A673 (cell line): ENCODE measurements around the gene CLIC5. TPM values are rescaled to one million over a fixed set of nuclear protein-coding genes. Genes with fewer than 3 reads are reported as not detected.

ENCODE experiments used
- BruUV-seq: library from RNA; stranded (reverse); fragments of 400-500 nt; replicated peaks from 2 replicates; lab custom pipeline; 2021; lab: Mats Ljungman, UMichigan
- CTCF ChIA-PET: fragments of 300-600 bp; sonication (Branson Sonifier 250); formaldehyde crosslinking; loops from one replicate; lab custom pipeline; 2022; ENCODE audit warnings: antibody characterized with exemption; lab: Charles Lee
- POLR2A ChIA-PET: fragments of 300-600 bp; sonication (Branson Sonifier 250); formaldehyde crosslinking; loops from one replicate; lab custom pipeline; 2022; ENCODE audit warnings: antibody characterized with exemption; ENCODE audit not compliant: low non-redundant PET; lab: Charles Lee
- DNase-seq: peaks from one replicate; pipeline ENCODE4 v3.0.0-alpha.2; 2015; ENCODE audit warnings: low spot score
- H3K27ac ChIP-seq: fragments of 200-600 bp; sonication (generic); 2 replicates; pipeline ENCODE4 v1.5.1; 2016; ENCODE audit warnings: mixed run types, low read depth, mild to moderate bottlenecking, mixed read lengths, antibody characterized with exemption, low read length; ENCODE audit not compliant: poor library complexity, severe bottlenecking
- H3K27me3 ChIP-seq: fragments of 200-600 bp; sonication (generic); replicated peaks from 2 replicates; pipeline ENCODE4 v1.6.1; 2017; ENCODE audit warnings: mixed run types, low read depth, mild to moderate bottlenecking, mixed read lengths, antibody characterized with exemption, low read length; ENCODE audit not compliant: insufficient read depth, poor library complexity
- H3K36me3 ChIP-seq: fragments of 200-600 bp; sonication (generic); 2 replicates; pipeline ENCODE4 v1.6.1; 2016; ENCODE audit warnings: mixed run types, mild to moderate bottlenecking, mixed read lengths, antibody characterized with exemption, low read length; ENCODE audit not compliant: insufficient read depth, poor library complexity, severe bottlenecking
- H3K4me1 ChIP-seq: fragments of 200-600 bp; sonication (generic); 2 replicates; pipeline ENCODE4 v1.6.1; 2017; ENCODE audit warnings: mixed run types, mild to moderate bottlenecking, mixed read lengths, antibody characterized with exemption, low read length; ENCODE audit not compliant: insufficient read depth, poor library complexity, severe bottlenecking
- H3K4me3 ChIP-seq: fragments of 200-600 bp; sonication (generic); 2 replicates; pipeline ENCODE4 v1.5.1; 2016; ENCODE audit warnings: low read depth, mixed run types, mild to moderate bottlenecking, mixed read lengths, low read length; ENCODE audit not compliant: poor library complexity, severe bottlenecking
- H3K9me3 ChIP-seq: fragments of 200-600 bp; sonication (generic); 2 replicates; pipeline ENCODE4 v1.6.1; 2016; ENCODE audit warnings: mixed run types, low read depth, mild to moderate bottlenecking, mixed read lengths, antibody characterized with exemption, low read length; ENCODE audit not compliant: poor library complexity, severe bottlenecking
- EZH2 ChIP-seq: fragments of 200-600 bp; sonication (generic); IDR thresholded peaks from 2 replicates; pipeline ENCODE4 v1.6.1; 2017; ENCODE audit warnings: borderline replicate concordance, low read depth, mild to moderate bottlenecking, mixed read lengths, antibody characterized with exemption, low read length; ENCODE audit not compliant: poor library complexity, severe bottlenecking
- intact Hi-C: fragments of 100-400 bp; cut with micrococcal nuclease; formaldehyde crosslinking; loops from one replicate; pipeline ENCODE4 v1.10.0; 2022; ENCODE audit not compliant: unreplicated experiment
- total RNA-seq: library from RNA; stranded (reverse); gene quantifications from 2 replicates; pipeline ENCODE4 v1.2.3, GENCODE V29; 2021
- TF ChIP-seq, protein P1 (sequence below): fragments of 300-800, 200-600 bp; sonication (generic); conservative IDR thresholded peaks from 2 replicates; pipeline ENCODE4 v1.5.1; 2017; ENCODE audit warnings: low read depth, mild to moderate bottlenecking, antibody characterized with exemption, low read length, moderate library complexity, mixed read lengths

Gene CLIC5
- total RNA-seq, 1 experiment from 2014 or later, result not detected

DNA sequence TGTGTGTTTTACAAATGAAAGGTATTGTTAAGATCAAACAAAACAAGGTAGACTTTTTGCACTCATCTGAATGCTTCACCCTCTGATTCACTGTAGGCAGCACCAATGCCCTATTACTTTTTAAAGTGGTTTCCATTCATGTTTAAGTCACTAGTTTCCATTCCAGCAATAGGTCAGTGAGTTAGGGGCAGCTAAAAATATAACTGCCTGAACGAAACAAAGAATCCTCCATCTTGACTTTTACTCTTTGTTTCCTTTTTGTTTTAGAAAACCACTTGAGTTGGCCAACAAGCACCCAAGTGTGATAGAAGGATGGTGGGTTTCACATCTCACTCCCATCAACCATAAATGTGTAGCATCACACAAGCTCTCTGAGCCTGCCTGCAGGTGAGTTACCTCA is 25.5 kb downstream of the CLIC5 start:
- no peak overlapping the region for H3K4me3 ChIP-seq
- BruUV-seq, result no TSS peak
- CTCF ChIA-PET, result no interaction called here

DNA sequence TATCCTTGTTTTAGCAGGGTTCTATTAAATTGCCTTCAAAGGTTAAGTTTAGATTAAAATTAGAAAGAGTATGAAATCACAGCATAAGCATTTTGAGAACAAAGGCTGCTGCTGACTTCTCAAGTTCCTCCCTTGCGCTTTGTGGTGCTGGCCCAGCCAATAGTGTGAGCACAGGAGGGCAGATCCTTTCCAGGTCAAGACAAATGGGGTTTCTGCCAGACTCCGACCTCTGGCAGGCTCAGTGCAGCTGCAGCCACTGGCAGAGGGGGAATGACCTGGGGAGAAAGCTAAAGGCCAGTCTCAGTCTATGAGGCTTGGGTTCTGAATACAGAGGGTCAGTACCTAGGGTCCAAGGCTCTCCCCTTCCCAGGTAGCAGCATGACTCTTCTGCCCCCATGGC is 27.0 kb downstream of the CLIC5 start:
- no peak for TF ChIP-seq EZH2
- TF ChIP-seq, protein P1, sequence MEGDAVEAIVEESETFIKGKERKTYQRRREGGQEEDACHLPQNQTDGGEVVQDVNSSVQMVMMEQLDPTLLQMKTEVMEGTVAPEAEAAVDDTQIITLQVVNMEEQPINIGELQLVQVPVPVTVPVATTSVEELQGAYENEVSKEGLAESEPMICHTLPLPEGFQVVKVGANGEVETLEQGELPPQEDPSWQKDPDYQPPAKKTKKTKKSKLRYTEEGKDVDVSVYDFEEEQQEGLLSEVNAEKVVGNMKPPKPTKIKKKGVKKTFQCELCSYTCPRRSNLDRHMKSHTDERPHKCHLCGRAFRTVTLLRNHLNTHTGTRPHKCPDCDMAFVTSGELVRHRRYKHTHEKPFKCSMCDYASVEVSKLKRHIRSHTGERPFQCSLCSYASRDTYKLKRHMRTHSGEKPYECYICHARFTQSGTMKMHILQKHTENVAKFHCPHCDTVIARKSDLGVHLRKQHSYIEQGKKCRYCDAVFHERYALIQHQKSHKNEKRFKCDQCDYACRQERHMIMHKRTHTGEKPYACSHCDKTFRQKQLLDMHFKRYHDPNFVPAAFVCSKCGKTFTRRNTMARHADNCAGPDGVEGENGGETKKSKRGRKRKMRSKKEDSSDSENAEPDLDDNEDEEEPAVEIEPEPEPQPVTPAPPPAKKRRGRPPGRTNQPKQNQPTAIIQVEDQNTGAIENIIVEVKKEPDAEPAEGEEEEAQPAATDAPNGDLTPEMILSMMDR, result no peak
- Histone ChIP-seq H3K27ac (no peak overlapping the region), H3K27me3 (no peaks in the 10 kb centered on the region), H3K9me3 (no peaks in the 10 kb centered on the region), H3K4me3 (no peak overlapping the region), H3K36me3 (no peaks in the 10 kb centered on the region), H3K4me1 (no peaks in the 10 kb centered on the region)
- ChIA-PET CTCF (no interaction called here), POLR2A (no interaction called here)
- no peak for DNase-seq
- intact Hi-C loops, result no loop called here
- BruUV-seq, result no TSS peak

More for the DNA sequence above, 25.5 kb downstream of the CLIC5 start:
- DNase-seq, result no peak
- POLR2A ChIA-PET, result no interaction called here
- Histone ChIP-seq H3K36me3 (no peaks in the 10 kb centered on the region), H3K4me1 (no peaks in the 10 kb centered on the region), H3K9me3 (no peaks in the 10 kb centered on the region), H3K27ac (no peak overlapping the region), H3K27me3 (no peaks in the 10 kb centered on the region)
- TF ChIP-seq EZH2, result no peak
- TF ChIP-seq, protein P1, result no peak
- intact Hi-C loops, result no loop called here

DNA sequence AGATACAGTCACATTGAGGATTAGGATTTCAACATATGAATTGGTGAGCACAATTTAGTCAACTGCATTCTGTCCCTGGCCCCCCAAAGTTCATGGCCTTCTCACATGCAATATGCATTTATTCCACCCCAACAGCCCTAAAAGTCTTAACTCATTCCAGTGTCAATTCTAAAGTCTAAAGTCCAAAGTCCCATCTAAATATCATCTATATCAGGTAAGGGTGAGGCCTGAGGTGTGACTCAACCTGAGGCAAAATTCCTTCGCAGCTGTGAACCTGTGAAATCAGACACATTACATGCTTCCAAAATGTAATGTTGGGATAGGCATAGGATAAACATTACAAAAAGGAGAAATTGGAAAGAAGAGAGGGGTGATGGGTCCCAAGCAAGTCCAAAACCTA is 27.8 kb downstream of the CLIC5 start:
- no peak for DNase-seq
- TF ChIP-seq, protein P1, result no peak
- no peak for TF ChIP-seq EZH2
- Histone ChIP-seq H3K4me3 (no peak overlapping the region), H3K4me1 (no peaks in the 10 kb centered on the region), H3K36me3 (no peaks in the 10 kb centered on the region), H3K9me3 (no peaks in the 10 kb centered on the region), H3K27me3 (no peaks in the 10 kb centered on the region), H3K27ac (no peak overlapping the region)
- CTCF ChIA-PET, result no interaction called here
- POLR2A ChIA-PET, result no interaction called here
- no TSS peak for BruUV-seq
- intact Hi-C loops, result no loop called here
